Esophagus muscularis mucosa (tissue), 3 donors: ENCODE measurements around the gene PKP1.

Experiments
- CTCF ChIP-seq, 3 experiments: fragments of 200-600 bp in 2 of 3; fragments of 450-650 bp in 1 of 3; sonication (generic) in 2 of 3; IDR thresholded peaks; one replicate each; pipeline ENCODE4 v1.5.1; 2017 to 2019; ENCODE audit warnings: antibody characterized with exemption in 3 of 3, mild to moderate bottlenecking in 2 of 3, moderate library complexity in 1 of 3
- POLR2A ChIP-seq: fragments of 450-650 bp; IDR thresholded peaks from one replicate; pipeline ENCODE4 v1.6.1; 2017; ENCODE audit warnings: antibody characterized with exemption, moderate library complexity, mild to moderate bottlenecking, low read depth
- POLR2AphosphoS5 ChIP-seq, 2 donors: sonication (generic); formaldehyde crosslinking; IDR thresholded peaks; one replicate each; pipeline ENCODE4 v1.6.1; 2017; ENCODE audit warnings: antibody characterized with exemption in 2 of 2

DNA sequence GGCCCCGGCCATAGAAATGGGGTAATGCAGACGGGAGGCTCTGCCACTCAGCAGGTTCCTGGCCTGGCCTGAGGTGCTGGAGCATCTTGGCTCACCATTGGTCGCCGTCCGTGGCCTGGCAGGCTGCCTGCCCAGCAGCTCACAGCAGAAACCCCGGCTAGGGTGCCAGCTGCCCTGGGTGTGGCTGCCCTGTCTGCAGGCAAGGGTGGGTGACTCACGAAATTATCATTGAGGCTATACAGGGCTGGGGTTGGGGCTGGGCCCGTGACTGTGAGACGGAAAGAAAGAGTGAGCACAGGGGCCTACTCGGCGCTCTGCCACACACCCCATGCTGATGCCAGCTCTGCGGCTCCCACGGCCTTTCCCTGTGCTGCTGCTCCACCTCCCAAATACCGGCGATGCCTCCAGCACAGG is 8.0 kb upstream of the PKP1 start:
- TF ChIP-seq CTCF (IDR thresholded peaks at IDR 0.05) (no peak), POLR2AphosphoS5 (IDR thresholded peaks at IDR 0.05) (no peak), POLR2A (no peak)
